Transverse colon (tissue), 4 donors: Measurements from ENCODE around the gene ATOH7. TPM values are rescaled to one million over a fixed set of nuclear protein-coding genes. Genes with fewer than 3 reads are reported as not detected.

Source experiments
- DNase-seq: peaks from one replicate; pipeline ENCODE4 v3.0.0-alpha.2; 2019
- H3K27ac ChIP-seq, 4 donors: fragments of 200-600 bp; sonication (generic); 2 replicates each; pipeline ENCODE4 v1.5.1; 2016 to 2018; ENCODE audit warnings: inconsistent platforms in 4 of 4
- H3K27me3 ChIP-seq: fragments of 200-600 bp; sonication (generic); 2 replicates; pipeline ENCODE4 v1.5.1; 2017; ENCODE audit warnings: inconsistent platforms
- H3K36me3 ChIP-seq, 4 donors: fragments of 200-600 bp; sonication (generic); 2 replicates each; pipeline ENCODE4 v1.5.1; 2017 to 2019; ENCODE audit warnings: inconsistent platforms in 4 of 4
- H3K4me1 ChIP-seq, 4 donors: fragments of 200-600 bp; sonication (generic); 2 replicates each; pipeline ENCODE4 v1.5.1; 2017 to 2020; ENCODE audit warnings: inconsistent platforms in 4 of 4
- H3K4me3 ChIP-seq, 4 donors: fragments of 200-600 bp; sonication (generic); 1 replicate in 1 of 4; 2 replicates in 3 of 4; pipeline versions ENCODE4 v1.5.1 to v1.6.1; 2017 to 2019; ENCODE audit warnings: inconsistent platforms in 4 of 4
- H3K9me3 ChIP-seq, 2 donors: fragments of 200-600 bp; sonication (generic); 2 replicates each; pipeline ENCODE4 v1.5.1; 2017 to 2019; ENCODE audit warnings: inconsistent platforms in 2 of 2
- CTCF ChIP-seq, 5 experiments: fragments of 200-600 bp in 3 of 5; fragments of 450-650 bp in 2 of 5; sonication (generic) in 3 of 5; IDR thresholded peaks; 1 replicate in 2 of 5; 2 replicates in 3 of 5; pipeline ENCODE4 v1.5.1; 2016 to 2017; ENCODE audit warnings: antibody characterized with exemption in 5 of 5, inconsistent platforms in 3 of 5, mild to moderate bottlenecking in 2 of 5, moderate library complexity in 1 of 5
- EP300 ChIP-seq: sonication (generic); formaldehyde crosslinking; IDR thresholded peaks from one replicate; pipeline ENCODE4 v1.6.1; 2017; ENCODE audit warnings: antibody characterized with exemption, low read depth
- POLR2A ChIP-seq: fragments of 450-650 bp; IDR thresholded peaks from one replicate; pipeline ENCODE4 v1.6.1; 2016; ENCODE audit warnings: antibody characterized with exemption, mild to moderate bottlenecking, moderate library complexity
- POLR2AphosphoS5 ChIP-seq, 3 donors: sonication (generic); formaldehyde crosslinking; IDR thresholded peaks; one replicate each; pipeline ENCODE4 v1.6.1; 2016; ENCODE audit warnings: antibody characterized with exemption in 3 of 3
- WGBS, 2 donors: methylation state at CpG; one replicate each; pipeline ENCODE4 v1.1.5; 2018; ENCODE audit warnings: low coverage in 1 of 2; 5-methylcytosine and 5-hydroxymethylcytosine counted together
- in situ Hi-C, 4 donors: fragments of 200-750 bp; cut with MboI; loops; one replicate each; pipeline versions ENCODE4 v1.15.0 to v1.15.1; 2017; ENCODE audit warnings: low sequenced_read_pairs in 3 of 4, low pct_ligation_motif_present in 1 of 4, low pct_unique_long_range_greater_than_20kb in 1 of 4
- intact Hi-C: fragments of 100-400 bp; cut with DNase I; formaldehyde crosslinking; loops from one replicate; pipeline ENCODE4 v1.15.1; 2023; ENCODE audit warnings: low total_unique reads
- total RNA-seq, 4 donors: library from RNA; depleted of rRNA; stranded (reverse); fragments of >200 nt; gene quantifications; one replicate each; pipeline ENCODE4 v1.1.0, GENCODE V29; 2016

ATOH7 gene
- total RNA-seq, 4 donors from 2014 or later, result 0.27 to 0.79 TPM; not detected in 2

GRCh38 chr10:68185085-68185484 lies 46.8 kb downstream of the ATOH7 start:
- Histone ChIP-seq H3K4me3 (no peak overlapping the region), H3K36me3 (no peaks in the 10 kb centered on the region), H3K27ac (no peak overlapping the region), H3K27me3 (no peaks in the 10 kb centered on the region), H3K4me1 (no peaks in the 10 kb centered on the region), H3K9me3 (no peaks in the 10 kb centered on the region)
- WGBS, 2 donors, result 57 to 86% methylated on average over 1 to 2 of the region's 2 CpGs
- intact Hi-C loops, result no loop called here
- DNase-seq, result no peak
- TF ChIP-seq EP300 (no peak), CTCF (IDR thresholded peaks at IDR 0.05) (no peak), POLR2AphosphoS5 (IDR thresholded peaks at IDR 0.05) (no peak)
- in situ Hi-C loops, result no loop called here

- DNase-seq, result no peak
- intact Hi-C loops, result no loop called here
Measured at GRCh38 chr10:68184546-68184945, 47.4 kb downstream of the ATOH7 start.

More at GRCh38 chr10:68184546-68184945, 47.4 kb downstream of the ATOH7 start:
- no peak for TF ChIP-seq EP300
- TF ChIP-seq POLR2AphosphoS5 (IDR thresholded peaks at IDR 0.05), result no peak
- no peak for TF ChIP-seq POLR2A
- no peak for TF ChIP-seq CTCF (IDR thresholded peaks at IDR 0.05)
- H3K27ac ChIP-seq, result no peak overlapping the region
- no peaks in the 10 kb centered on the region for H3K27me3 ChIP-seq
- no peaks in the 10 kb centered on the region for H3K36me3 ChIP-seq
- WGBS, 2 donors, result 40 to 76% methylated on average over 2 to 7 of the region's 7 CpGs
- no peaks in the 10 kb centered on the region for H3K9me3 ChIP-seq
- H3K4me1 ChIP-seq, result no peaks in the 10 kb centered on the region
- no peak overlapping the region for H3K4me3 ChIP-seq
- in situ Hi-C loops, result no loop called here

Other genes with a start within 250 kb of the ATOH7 start
- gene HERC4, start 156.8 kb downstream of the ATOH7 start, total RNA-seq, result 100 to 1,000 TPM in 2 of 4 donors, 10 to 100 TPM in 2; 32.0 to 154 (median 105) TPM
- gene MYPN, start 122.6 kb downstream of the ATOH7 start, total RNA-seq, result 1 to 10 TPM in 1 of 4 donors, under 1 TPM in 2, not detected in 1; 0.27 to 1.5 (median 0.79) TPM
- gene HNRNPH3, start 100.0 kb upstream of the ATOH7 start, total RNA-seq, result 10 to 100 TPM in 3 of 4 donors, 1 to 10 TPM in 1; 8.2 to 89.4 (median 57.1) TPM
- gene PBLD, start 100.8 kb upstream of the ATOH7 start, total RNA-seq, result 100 to 1,000 TPM in 1 of 4 donors, 10 to 100 TPM in 3; 63.9 to 130 (median 76.5) TPM
- gene RUFY2, start 175.2 kb upstream of the ATOH7 start, total RNA-seq, result 10 to 100 TPM in 3 of 4 donors, 1 to 10 TPM in 1; 7.9 to 34.8 (median 22.8) TPM
- 1 to 10 TPM in 3 of 4 donors, under 1 TPM in 1; 0.20 to 6.7 (median 1.9) TPM for gene DNA2, start 239.9 kb upstream of the ATOH7 start, total RNA-seq